AG04449 (cell line): ENCODE data around the gene GPLD1.

Experiments
- CTCF ChIA-PET: fragments of 350-600 bp; formaldehyde crosslinking; extraction: SDS; loops from one replicate; lab custom pipeline; 2021; ENCODE audit warnings: antibody characterized with exemption; lab: Yijun Ruan, JAX
- POLR2A ChIA-PET: fragments of 400-600, 350-600 bp; formaldehyde crosslinking; extraction: SDS; loops from one replicate; lab custom pipeline; 2020; ENCODE audit warnings: antibody characterized with exemption, inconsistent platforms; lab: Yijun Ruan, JAX
- DNase-seq: peaks from one replicate; pipeline ENCODE4 v3.0.0-alpha.2; 2010; ENCODE audit warnings: low read depth, low spot score
- H3K4me3 ChIP-seq: 2 replicates; pipeline ENCODE4 v1.5.1; 2011; ENCODE audit warnings: low read depth, mild to moderate bottlenecking, control low read depth, low read length
- CTCF ChIP-seq: IDR thresholded peaks from one replicate; pipeline ENCODE4 v1.5.1; 2011; ENCODE audit warnings: mild to moderate bottlenecking, moderate library complexity, low read length, control low read depth, inconsistent platforms; ENCODE audit not compliant: insufficient read depth; ENCODE audit errors: missing control alignments

GPLD1 gene

GRCh38 chr6:24486065-24486464, 3.3 kb downstream of the GPLD1 start:
- no peak overlapping the region for H3K4me3 ChIP-seq
- DNase-seq, result no peak
- TF ChIP-seq CTCF, result no peak
- CTCF ChIA-PET, result interaction anchor here (1.4 kb wide), 1 partner anchor 9 kb away, joined by 4 read pairs; the partner anchor contains the start of gene ALDH5A1
- POLR2A ChIA-PET, result no interaction called here

- TF ChIP-seq CTCF, result no peak
- no peak overlapping the region for H3K4me3 ChIP-seq
- no peak for DNase-seq
- CTCF ChIA-PET, result interaction anchor here (1.9 kb wide), 1 partner anchor 54 kb away, joined by 6 read pairs; no protein-coding TSS in a partner anchor
- POLR2A ChIA-PET, result no interaction called here
Measured at GRCh38 chr6:24484657-24485323, 4.6 kb downstream of the GPLD1 start.

GRCh38 chr6:24481449-24481848, 7.9 kb downstream of the GPLD1 start:
- no peak overlapping the region for H3K4me3 ChIP-seq
- no peak for DNase-seq
- TF ChIP-seq CTCF, result no peak
- POLR2A ChIA-PET, result no interaction called here
- CTCF ChIA-PET, result interaction anchor here (0.6 kb wide), 1 partner anchor 11 kb away, joined by 3 read pairs; no protein-coding TSS in a partner anchor

- H3K4me3 ChIP-seq, result no peak overlapping the region
- TF ChIP-seq CTCF, result no peak
- no peak for DNase-seq
- POLR2A ChIA-PET, result no interaction called here
- CTCF ChIA-PET, result no interaction called here
Measured at GRCh38 chr6:24480705-24481104, 8.7 kb downstream of the GPLD1 start.

- ChIA-PET POLR2A (no interaction called here), CTCF (interaction anchor here (1.3 kb wide), 1 partner anchor 46 kb away, joined by 5 read pairs; no protein-coding TSS in a partner anchor)
- H3K4me3 ChIP-seq, result no peak overlapping the region
- TF ChIP-seq CTCF, result no peak
- no peak for DNase-seq
Measured at GRCh38 chr6:24478903-24479302, 10.5 kb downstream of the GPLD1 start.

- DNase-seq, result no peak
- no peak for TF ChIP-seq CTCF
- H3K4me3 ChIP-seq, result no peak overlapping the region
- POLR2A ChIA-PET, result no interaction called here
- CTCF ChIA-PET, result no interaction called here
Measured at GRCh38 chr6:24477070-24477469, 12.3 kb downstream of the GPLD1 start.
